NCI-H2227 treated with DMSO at 0.1 percent for 48 hours (cell line): ENCODE measurements around the gene KDM4B.

Experiments
- DNase-seq: peaks from one replicate; lab custom pipeline; 2025; lab: John Stamatoyannopoulos, UW

The KDM4B gene

GRCh38 chr19:5050067-5050656 is 81.2 kb downstream of the KDM4B start:
- DNase-seq: no peak

- no peak for DNase-seq
Measured at GRCh38 chr19:5050905-5051304, 82.0 kb downstream of the KDM4B start.

DNA sequence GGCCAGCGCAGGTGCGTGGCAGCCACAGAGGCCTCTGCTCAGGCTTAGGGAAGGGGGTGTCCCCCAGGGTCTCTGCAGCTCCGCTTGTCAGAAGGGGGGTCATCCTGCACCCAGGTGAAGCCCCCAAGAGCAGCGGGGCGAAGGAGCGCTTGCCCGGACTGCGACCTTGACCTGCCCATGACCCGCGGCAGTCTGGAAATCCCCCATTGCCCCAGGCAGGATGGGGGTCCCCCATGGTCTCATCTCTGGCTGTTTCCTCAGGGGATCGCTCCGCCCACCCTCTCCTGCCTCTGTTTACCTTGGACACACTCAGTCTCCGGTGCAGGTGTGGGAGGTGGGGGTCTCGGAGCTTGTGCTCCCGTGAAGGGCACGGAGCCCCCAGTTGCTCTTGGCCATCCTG is 82.7 kb downstream of the KDM4B start:
- no peak for DNase-seq

GRCh38 chr19:5052515-5052914 is 83.6 kb downstream of the KDM4B start:
- DNase-seq: no peak

- no peak for DNase-seq
Measured at GRCh38 chr19:5052945-5053485, 84.1 kb downstream of the KDM4B start.

DNA sequence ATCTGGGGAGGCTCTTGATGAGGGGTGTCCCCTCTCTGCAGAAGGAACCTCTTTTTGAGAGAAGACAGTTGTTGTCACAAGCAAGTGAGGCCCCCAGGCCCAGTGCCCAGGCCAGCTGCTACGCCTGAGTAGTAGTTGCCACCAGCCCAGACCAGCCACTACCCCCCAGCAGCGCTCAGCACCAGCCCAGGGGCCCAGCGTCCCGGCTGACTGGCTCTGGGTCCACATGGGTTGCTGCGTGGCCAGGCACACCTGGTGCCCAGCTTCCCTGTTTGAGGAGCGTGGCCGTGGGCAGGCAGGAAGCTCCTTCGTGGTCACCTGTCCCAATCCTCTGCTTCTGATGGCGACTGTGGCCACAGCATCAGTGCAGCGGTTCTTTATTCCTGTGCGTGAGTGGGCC is 84.7 kb downstream of the KDM4B start:
- no peak for DNase-seq

DNA sequence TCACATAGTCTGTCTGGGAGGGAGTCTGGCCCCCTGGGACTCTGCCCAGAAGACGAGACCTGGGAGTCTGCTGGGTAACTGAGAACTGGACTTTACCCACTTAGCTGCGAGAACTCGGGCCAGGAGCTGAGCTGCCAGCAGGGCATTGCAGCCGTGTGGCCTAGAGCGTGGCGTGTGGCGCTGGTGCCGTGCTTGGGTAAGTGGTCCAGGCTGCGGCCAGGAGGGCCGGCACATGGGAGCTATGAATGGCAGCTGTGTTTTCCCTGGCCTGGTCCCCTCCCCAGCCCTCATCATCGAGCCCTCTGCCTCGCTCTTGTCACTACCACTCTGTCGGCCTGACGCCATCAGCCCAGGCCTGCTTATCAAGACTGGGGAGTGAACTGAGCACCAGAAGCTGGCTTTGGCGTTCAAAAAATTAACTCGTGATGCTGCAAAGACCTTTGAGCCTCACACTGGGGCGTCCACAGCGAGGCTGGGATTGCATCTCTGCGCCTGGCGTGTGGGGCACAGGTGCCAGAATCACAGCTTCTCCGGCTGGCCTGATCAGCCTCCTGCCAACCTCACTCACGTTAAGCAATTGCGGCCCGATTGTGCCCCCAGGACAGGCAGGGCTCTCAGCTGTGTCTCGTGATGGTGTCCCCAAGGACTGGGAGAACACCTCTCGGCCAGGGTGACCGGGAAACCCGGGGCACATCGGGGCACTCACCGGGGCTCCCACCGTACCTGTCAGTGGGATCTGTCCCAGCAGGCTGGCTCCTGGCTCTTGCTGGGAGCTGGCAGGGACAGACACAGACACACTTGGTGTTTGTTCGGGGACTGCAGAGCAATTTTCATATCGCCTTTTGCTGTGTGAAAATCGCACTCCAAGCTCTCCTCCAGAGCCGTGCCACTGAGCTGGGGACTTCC is 85.9 kb downstream of the KDM4B start:
- no peak for DNase-seq

DNA sequence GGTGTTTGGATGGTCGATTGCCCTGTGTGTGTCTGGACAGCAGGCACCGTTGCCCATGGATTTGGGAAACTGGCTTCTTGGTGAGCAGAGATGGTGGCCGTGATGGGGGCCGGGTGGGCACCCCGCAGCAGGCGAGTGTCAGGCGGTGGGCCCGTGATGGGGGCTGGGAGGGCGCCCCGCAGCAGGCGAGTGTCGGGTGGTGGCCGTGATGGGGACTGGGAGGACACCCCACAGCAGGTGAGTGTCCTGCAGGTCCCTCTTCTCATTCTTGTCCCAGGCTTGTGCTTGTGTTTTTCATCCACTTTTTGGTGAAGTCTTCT is 86.5 kb downstream of the KDM4B start:
- no peak for DNase-seq

DNA sequence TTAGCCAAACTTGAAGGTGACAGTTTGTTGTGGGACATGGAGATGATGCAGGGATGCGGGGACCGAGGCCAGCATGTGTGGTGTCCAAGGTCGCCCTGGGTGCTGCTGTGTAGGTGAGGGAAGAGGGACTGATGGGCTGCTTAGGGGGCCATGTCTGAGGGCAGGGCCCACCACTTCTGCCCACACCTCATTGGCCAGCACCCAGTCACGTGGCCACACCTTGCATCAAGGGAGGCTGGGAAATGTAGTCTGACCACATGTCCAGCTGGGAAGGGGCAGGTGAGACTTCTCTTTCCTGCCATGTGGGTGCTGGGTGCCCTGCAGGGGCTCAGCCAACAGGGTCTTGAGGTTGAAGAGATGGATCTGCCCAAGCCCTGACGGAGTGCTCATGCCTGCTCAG is 88.9 kb downstream of the KDM4B start:
- peak; percentile 41 for DNase-seq

- DNase-seq: peak; percentile 67
Measured at GRCh38 chr19:5058521-5059212, 89.8 kb downstream of the KDM4B start.

DNA sequence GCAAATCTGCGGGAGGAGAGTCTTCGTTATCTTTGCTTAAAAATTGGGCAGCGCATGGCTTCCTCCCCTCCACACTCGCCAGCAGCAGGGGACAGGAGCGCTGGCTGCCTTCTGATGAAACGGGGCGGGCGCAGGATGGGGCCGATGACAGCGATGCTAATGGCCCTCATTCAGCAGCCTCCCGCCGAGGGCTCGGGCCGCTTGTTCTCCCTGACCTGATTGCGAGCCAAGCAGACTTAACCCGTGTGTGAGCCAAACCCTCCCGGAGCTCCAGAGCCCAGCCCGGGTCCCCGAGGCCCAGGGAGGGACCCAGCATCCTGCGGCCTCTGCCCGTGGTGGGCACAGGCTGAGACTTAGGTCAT is 90.3 kb downstream of the KDM4B start:
- peak; percentile 67 for DNase-seq

GRCh38 chr19:5059793-5060192 is 90.9 kb downstream of the KDM4B start:
- no peak for DNase-seq

DNA sequence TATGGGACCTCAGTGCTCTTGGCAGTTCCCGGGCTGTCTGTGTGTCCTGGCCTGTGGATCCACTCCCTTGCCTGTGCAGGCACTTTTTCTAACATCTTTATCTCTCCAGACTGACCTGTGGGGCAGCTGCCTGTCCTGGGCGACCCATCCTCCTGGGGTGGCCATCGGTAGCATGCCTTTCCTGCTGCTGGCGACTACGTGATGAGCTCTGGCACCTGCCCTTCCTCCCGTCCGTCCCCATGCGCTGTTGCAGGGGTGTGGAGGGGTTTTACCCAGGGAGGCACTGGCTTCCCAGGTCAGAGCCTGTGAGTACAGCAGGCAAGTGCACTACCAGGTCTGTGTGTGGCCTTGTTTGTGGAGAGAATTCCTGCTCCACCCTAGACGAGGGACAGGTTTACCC is 93.3 kb downstream of the KDM4B start:
- no peak for DNase-seq

DNA sequence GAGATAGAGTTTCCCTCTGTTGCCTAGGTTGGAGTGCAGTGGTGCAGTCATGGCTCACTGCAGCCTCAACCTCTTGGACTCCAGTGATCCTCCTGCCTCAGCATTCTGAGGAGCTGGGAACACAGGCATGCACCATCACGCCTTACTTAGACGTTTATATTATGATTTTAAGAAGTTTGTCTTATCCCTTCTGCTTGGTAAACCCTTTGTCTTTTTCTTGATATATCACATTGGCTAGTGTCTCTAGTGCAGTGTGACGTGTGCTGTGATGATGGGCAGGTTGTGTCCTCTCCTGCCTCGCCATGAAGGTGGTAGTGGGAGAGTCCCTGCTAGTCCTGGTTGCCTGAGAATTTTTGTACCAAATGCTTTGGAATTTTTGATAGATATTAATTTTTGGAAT is 93.9 kb downstream of the KDM4B start:
- DNase-seq: no peak

GRCh38 chr19:5063873-5064645 is 95.1 kb downstream of the KDM4B start:
- no peak for DNase-seq

GRCh38 chr19:5064896-5065295 is 96.0 kb downstream of the KDM4B start:
- DNase-seq: no peak

GRCh38 chr19:5065663-5066093 is 96.8 kb downstream of the KDM4B start:
- no peak for DNase-seq

- no peak for DNase-seq
Measured at GRCh38 chr19:5066768-5067167, 97.9 kb downstream of the KDM4B start.

DNA sequence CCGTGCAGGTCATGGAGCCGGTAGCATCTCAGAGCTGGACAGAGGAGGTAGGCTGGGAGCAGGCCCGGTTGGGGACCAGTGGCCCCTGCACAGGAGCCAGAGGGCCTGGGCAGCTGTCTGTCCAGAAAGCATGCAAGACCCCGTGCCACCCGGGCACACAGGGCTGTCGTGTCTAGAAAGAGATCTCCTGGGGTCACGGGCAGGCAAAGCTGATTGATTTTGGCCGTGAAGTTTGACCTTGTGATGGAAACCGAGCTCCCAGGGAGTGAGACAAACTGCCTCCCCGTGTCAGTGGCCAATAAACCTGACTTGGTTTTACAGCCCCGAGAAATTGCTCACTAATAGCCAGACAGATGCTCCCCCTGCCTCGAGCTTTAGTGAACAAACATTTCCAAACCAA is 98.8 kb downstream of the KDM4B start:
- DNase-seq: no peak

DNA sequence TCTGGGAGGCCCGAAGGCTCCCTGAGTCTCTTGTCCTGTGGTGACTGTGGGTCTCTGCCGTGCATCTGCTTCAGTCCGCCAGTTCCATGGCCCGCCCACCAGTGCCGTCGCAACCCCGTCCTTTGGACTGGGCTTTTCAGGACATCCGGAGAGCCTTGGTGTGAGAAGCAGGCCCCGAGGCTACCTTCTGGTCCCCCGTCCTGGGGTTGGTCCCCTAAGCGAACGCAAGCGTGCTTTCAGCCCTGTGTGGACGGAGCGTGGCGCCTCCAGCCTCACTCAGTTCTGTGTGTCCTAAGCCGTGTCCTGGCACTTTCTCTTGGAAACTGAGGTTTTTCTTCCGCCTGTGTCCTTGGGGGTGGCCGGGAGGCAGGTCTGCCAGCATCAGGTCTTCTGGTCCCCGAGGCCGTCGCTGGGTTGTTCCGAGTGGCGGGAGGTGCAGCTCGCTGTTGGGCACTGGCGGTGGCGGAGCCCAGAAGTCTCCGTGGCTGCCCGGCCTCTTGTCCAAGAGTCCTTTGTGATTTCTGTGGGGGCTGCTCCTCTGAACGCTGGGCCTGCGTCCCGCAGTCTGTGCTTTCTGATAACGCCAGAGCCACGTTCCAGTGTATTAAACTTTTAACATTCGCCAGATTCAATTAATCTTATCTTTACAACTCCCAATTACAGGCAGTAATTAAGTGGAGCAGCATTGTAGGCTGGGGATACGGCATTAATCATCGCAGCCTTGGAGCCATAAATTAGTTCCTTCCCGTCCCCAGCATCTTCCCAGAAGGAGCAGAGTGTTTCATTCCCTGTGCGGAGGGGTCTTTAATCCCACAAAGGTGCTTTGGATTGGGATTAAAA is 99.5 kb downstream of the KDM4B start:
- no peak for DNase-seq

DNA sequence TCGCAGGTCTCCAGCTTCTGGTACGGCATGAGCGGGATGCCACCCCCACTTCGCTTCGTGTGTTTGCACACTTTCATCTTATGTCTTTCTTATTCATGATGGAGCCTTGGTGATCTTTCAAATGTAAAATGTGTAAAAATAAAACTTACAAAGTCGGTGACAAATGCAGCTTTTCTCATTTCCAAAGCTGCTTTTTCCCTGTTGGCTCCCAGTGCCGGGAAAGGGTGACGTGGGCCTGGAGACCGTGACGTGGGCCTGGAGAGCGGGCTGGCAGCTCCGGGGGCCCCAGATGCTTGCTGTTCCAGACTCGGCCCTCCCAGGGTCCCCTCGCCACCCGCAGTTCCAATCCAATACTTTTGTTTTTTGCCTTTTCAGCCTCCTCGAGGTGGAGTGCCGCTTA is 101.4 kb downstream of the KDM4B start:
- no peak for DNase-seq
